ENCODE measurements around the gene ZFHX3. TPM values are rescaled to one million over a fixed set of nuclear protein-coding genes. Genes with fewer than 3 reads are reported as not detected.
A peak's percentile ranks its signal among the peaks of the same experiment; 100 is the strongest.

ZFHX3 gene
- total and polyA plus RNA-seq, 2 of the 8 experiments (the other 6 are each of a cell fraction or from before 2014, with no cell fraction given): 0.08 to 0.99 TPM

- TF ChIP-seq GTF2F1 (IDR thresholded peaks at IDR 0.05; ENCODE audit: borderline replicate concordance, low read depth, low read length): no peak
- TF ChIP-seq RXRA (IDR thresholded peaks at IDR 0.05; ENCODE audit: insufficient read depth, low read depth, low read length): no peak
- no peak overlapping the region for H3K27ac ChIP-seq (ENCODE audit: low read depth, low read length)
- FAIRE-seq: no peak
- no peak overlapping the region for H3K23ac ChIP-seq (ENCODE audit: insufficient read length)
- no peak overlapping the region for H3K9ac ChIP-seq (replicated peaks in 1 of 4; ENCODE audit: extremely low read depth in 1 of 4, low read depth in 3 of 4, low read length in 3 of 4)
- no peak overlapping the region for H2AK5ac ChIP-seq (ENCODE audit: low read depth, low read length)
- no peak overlapping the region for H2BK20ac ChIP-seq (ENCODE audit: low read length)
- H2BK120ac ChIP-seq (replicated peaks; ENCODE audit: low read depth, low read length): no peak overlapping the region
- H3K4me1 ChIP-seq (replicated peaks in 1 of 4; ENCODE audit: control insufficient read depth in 3 of 4, insufficient read depth in 4 of 4, low read length in 3 of 4): peaks cover 0 to 2% (median 0%) of the 10 kb centered on the region in 4 experiments; a peak in 3 of 7 replicates
- no peak overlapping the region for H3K4me3 ChIP-seq (ENCODE audit: extremely low read depth in 1 of 4, insufficient read depth in 2 of 4, low read depth in 3 of 4, low read length in 4 of 4)
- 0 out of 2 replicates have a peak overlapping the region, but pooled peaks have one; percentile 65 for H2BK15ac ChIP-seq (ENCODE audit: low read length)
- no peak overlapping the region for H4K8ac ChIP-seq (ENCODE audit: extremely low read depth, insufficient read depth, low read length)
- CTCF ChIA-PET (ENCODE audit: partially characterized antibody): interaction anchor here (0.7 to 8.8 kb wide), 4 partner anchors 10 to 153 kb away, joined by 3 to 86 read pairs (median 4); no protein-coding TSS in a partner anchor
- H3K9me3 ChIP-seq (ENCODE audit: insufficient read depth in 2 of 2, low read depth in 1 of 2, low read length in 1 of 2): no peaks in the 10 kb centered on the region
- no peak overlapping the region for H3K18ac ChIP-seq (ENCODE audit: extremely low read depth, low read length)
- peaks cover 0 to 4% (median 0%) of the 10 kb centered on the region in 4 experiments; a peak in 1 of 7 replicates for H3K27me3 ChIP-seq (replicated peaks in 1 of 4; ENCODE audit: control insufficient read depth in 3 of 4, extremely low read depth in 1 of 4, insufficient read depth in 3 of 4, low read length in 3 of 4)
- H4K5ac ChIP-seq (ENCODE audit: insufficient read length, low read depth, low read length): no peak overlapping the region
- no peak overlapping the region for H4K91ac ChIP-seq (replicated peaks; ENCODE audit: insufficient read length, low read length)
- no peak overlapping the region for H3K4ac ChIP-seq (replicated peaks; ENCODE audit: insufficient read length, low read depth, low read length)
- POLR2A ChIA-PET (ENCODE audit: partially characterized antibody): no interaction called here
- 87% methylated on average over 11 of the region's 11 CpGs; no CpG with 5 or more reads in 1 of the 2 experiments for WGBS, 2 experiments (ENCODE audit: extremely low coverage in 1 of 2, insufficient coverage in 1 of 2, insufficient read length in 1 of 2, insufficient replicate concordance in 2 of 2, low coverage in 1 of 2, low lambda C conversion rate in 2 of 2, missing lambda C conversion rate in 1 of 2)
- no peak overlapping the region for H3K56ac ChIP-seq (replicated peaks; ENCODE audit: insufficient read length, low read depth, low read length)
- no peak overlapping the region for H2AFZ ChIP-seq (ENCODE audit: low read length)
- no peak for DNase-seq (ENCODE audit: low read depth in 1 of 2, low spot score in 2 of 2)
- H3K4me2 ChIP-seq (ENCODE audit: insufficient read depth in 1 of 2, low read depth in 2 of 2, low read length in 2 of 2): no peak overlapping the region
- no peaks in the 10 kb centered on the region for H3K79me2 ChIP-seq (ENCODE audit: control insufficient read depth in 1 of 2, insufficient read depth in 2 of 2, low read length in 2 of 2)
- H2BK12ac ChIP-seq (ENCODE audit: low read depth, low read length): no peak overlapping the region
- no peaks in the 10 kb centered on the region for H4K20me1 ChIP-seq (replicated peaks in 1 of 2; ENCODE audit: control insufficient read depth in 1 of 2, insufficient read depth in 2 of 2, low read length in 2 of 2)
- no peaks in the 10 kb centered on the region; the same call in 1 of the 2 replicates for H3K79me1 ChIP-seq (ENCODE audit: low read depth, low read length)
- no peaks in the 10 kb centered on the region for H3K36me3 ChIP-seq (ENCODE audit: control insufficient read depth in 2 of 4, insufficient read depth in 4 of 4, low read length in 3 of 4)
- H3K23me2 ChIP-seq (ENCODE audit: low read depth, low read length): no peaks in the 10 kb centered on the region
- H2BK5ac ChIP-seq (ENCODE audit: low read depth, low read length): no peak overlapping the region
- H3K14ac ChIP-seq (ENCODE audit: insufficient read length): no peak overlapping the region
Observed at GRCh38 chr16:72985148-72985941, 62.6 kb downstream of the ZFHX3 start.
